DND-41 (cell line): ENCODE results near the gene VLDLR.

Experiments used
- ATAC-seq: fragments of 200-7000 bp; cut with Tn5 transposase; 3 replicates; pipeline ENCODE4 v1.9.1; 2021; ENCODE audit warnings: low read depth; ENCODE audit not compliant: insufficient read depth
- DNase-seq: peaks from one replicate; pipeline ENCODE4 v3.0.0-alpha.2; 2020
- H2AFZ ChIP-seq: 2 replicates; pipeline ENCODE4 v1.6.0; 2012; ENCODE audit warnings: low read depth, low read length
- H3K27ac ChIP-seq: 2 replicates; pipeline ENCODE4 v1.5.1; 2012; ENCODE audit warnings: low read length, inconsistent platforms
- H3K27me3 ChIP-seq: fragments of 200-600 bp; sonication (generic); 2 replicates; pipeline ENCODE4 v1.6.0; 2012; ENCODE audit warnings: low read length, mild to moderate bottlenecking, inconsistent platforms; ENCODE audit not compliant: insufficient read depth, poor library complexity
- H3K36me3 ChIP-seq: 2 replicates; pipeline ENCODE4 v1.5.1; 2012; ENCODE audit warnings: low read length, inconsistent platforms; ENCODE audit not compliant: insufficient read depth
- H3K4me1 ChIP-seq: 2 replicates; pipeline ENCODE4 v1.5.1; 2012; ENCODE audit warnings: mild to moderate bottlenecking, low read length; ENCODE audit not compliant: insufficient read depth
- H3K4me2 ChIP-seq: 2 replicates; pipeline ENCODE4 v1.6.0; 2012; ENCODE audit warnings: mild to moderate bottlenecking, moderate library complexity, low read length, inconsistent platforms; ENCODE audit not compliant: insufficient read depth
- H3K4me3 ChIP-seq, 2 experiments: fragments of 200-600 bp in 1 of 2; shearing (Covaris generic) in 1 of 2; 2 replicates each; pipeline ENCODE4 v1.5.1; 2012 to 2016; ENCODE audit warnings: inconsistent platforms in 2 of 2, low read length in 2 of 2, mild to moderate bottlenecking in 2 of 2, low read depth in 1 of 2, moderate library complexity in 1 of 2
- H3K79me2 ChIP-seq: 2 replicates; pipeline ENCODE4 v1.6.0; 2012; ENCODE audit warnings: low read length, inconsistent platforms; ENCODE audit not compliant: insufficient read depth
- H3K9ac ChIP-seq: 2 replicates; pipeline ENCODE4 v1.6.0; 2012; ENCODE audit warnings: low read depth, mild to moderate bottlenecking, inconsistent platforms, low read length, moderate library complexity
- H3K9me3 ChIP-seq: 2 replicates; pipeline ENCODE4 v1.5.1; 2012; ENCODE audit warnings: low read length, moderate library complexity, mild to moderate bottlenecking, inconsistent platforms; ENCODE audit not compliant: insufficient read depth, severe bottlenecking
- H4K20me1 ChIP-seq: 2 replicates; pipeline ENCODE4 v1.6.0; 2012; ENCODE audit warnings: low read length; ENCODE audit not compliant: insufficient read depth
- CTCF ChIP-seq: IDR thresholded peaks from 2 replicates; pipeline ENCODE4 v1.5.1; 2012; ENCODE audit warnings: borderline replicate concordance, low read length, moderate library complexity, mild to moderate bottlenecking; ENCODE audit not compliant: poor library complexity, severe bottlenecking; ENCODE audit errors: extremely low read depth
- EZH2 ChIP-seq: IDR thresholded peaks from 3 replicates; pipeline ENCODE4 v1.6.1; 2012; ENCODE audit warnings: borderline replicate concordance, low read depth, mild to moderate bottlenecking, moderate library complexity, low read length, inconsistent platforms; ENCODE audit not compliant: severe bottlenecking

Gene VLDLR

GRCh38 chr9:2623288-2624050 is 1.9 kb downstream of the VLDLR start:
- no peak for ATAC-seq
- Histone ChIP-seq H3K4me1 (peaks cover 49% of the 10 kb centered on the region), H3K9me3 (no peaks in the 10 kb centered on the region), H3K79me2 (peaks cover 64% of the 10 kb centered on the region), H3K4me2 (peak overlapping the region; percentile 85), H3K27me3 (no peaks in the 10 kb centered on the region), H3K9ac (peak overlapping the region; percentile 88), H4K20me1 (peaks cover 54% of the 10 kb centered on the region), H2AFZ (peak overlapping the region; percentile 74; the same call in 1 of the 2 replicates), H3K27ac (peak overlapping the region; percentile 90), H3K4me3 (peak overlapping the region; percentile 76 to 93), H3K36me3 (peaks cover 10% of the 10 kb centered on the region)
- DNase-seq: no peak
- no peak for TF ChIP-seq CTCF
- no peak for TF ChIP-seq EZH2

GRCh38 chr9:2624051-2624682 is 2.6 kb downstream of the VLDLR start:
- Histone ChIP-seq H3K27ac (no peak overlapping the region), H3K9ac (peak overlapping the region; percentile 88; the same call in 1 of the 2 replicates), H2AFZ (no peak overlapping the region), H3K36me3 (peaks cover 10% of the 10 kb centered on the region), H3K4me2 (peak overlapping the region; percentile 85), H3K9me3 (no peaks in the 10 kb centered on the region), H3K4me3 (peak overlapping the region in 1 of 2 experiments; percentile 93; a peak in 2 of 4 replicates), H3K27me3 (no peaks in the 10 kb centered on the region), H3K4me1 (peaks cover 49% of the 10 kb centered on the region), H4K20me1 (peaks cover 61% of the 10 kb centered on the region), H3K79me2 (peaks cover 71% of the 10 kb centered on the region)
- TF ChIP-seq CTCF (no peak), EZH2 (no peak)
- ATAC-seq (no peak), DNase-seq (no peak)

- Histone ChIP-seq H4K20me1 (peaks cover 71% of the 10 kb centered on the region), H3K36me3 (peaks cover 10% of the 10 kb centered on the region), H3K9me3 (no peaks in the 10 kb centered on the region), H3K27me3 (no peaks in the 10 kb centered on the region), H3K9ac (no peak overlapping the region), H3K4me1 (peaks cover 41% of the 10 kb centered on the region), H3K4me2 (peak overlapping the region; percentile 85; the same call in 1 of the 2 replicates), H3K27ac (no peak overlapping the region), H3K79me2 (peaks cover 84% of the 10 kb centered on the region), H3K4me3 (no peak overlapping the region), H2AFZ (no peak overlapping the region)
- no peak for ATAC-seq
- no peak for DNase-seq
- no peak for TF ChIP-seq EZH2
- no peak for TF ChIP-seq CTCF
Measured at GRCh38 chr9:2625427-2625826, 3.8 kb downstream of the VLDLR start.
